SK-N-SH (cell line): Measurements from ENCODE around the gene RPP14.

Source experiments
- CTCF ChIP-seq: fragments of 200-600 bp; sonication (generic); IDR thresholded peaks from 2 replicates; pipeline ENCODE4 v1.6.1; 2017; ENCODE audit warnings: antibody characterized with exemption, mild to moderate bottlenecking, moderate library complexity
- EZH2phosphoT487 ChIP-seq: fragments of 200-600 bp; sonication (generic); IDR thresholded peaks from 2 replicates; pipeline ENCODE4 v1.6.1; 2017; ENCODE audit warnings: low read depth, mixed run types, mild to moderate bottlenecking, antibody characterized with exemption, moderate library complexity, borderline replicate concordance
- JUND ChIP-seq: IDR thresholded peaks from 2 replicates; pipeline ENCODE4 v1.4.0; 2012
- MAX ChIP-seq: IDR thresholded peaks from 2 replicates; pipeline ENCODE4 v1.4.0; 2012; ENCODE audit warnings: low read depth
- MXI1 ChIP-seq: IDR thresholded peaks from 2 replicates; pipeline ENCODE4 v1.6.1; 2012; ENCODE audit warnings: mild to moderate bottlenecking, low read depth, low read length, improper control_type of control experiment
- POLR2AphosphoS5 ChIP-seq: IDR thresholded peaks from 2 replicates; pipeline ENCODE4 v1.6.1; 2012; ENCODE audit warnings: low read depth, low read length

GRCh38 chr3:58346368-58346767 is 40.3 kb downstream of the RPP14 start:
- no peak for TF ChIP-seq CTCF
- no peak for TF ChIP-seq POLR2AphosphoS5
- no peak for TF ChIP-seq JUND
- no peak for TF ChIP-seq EZH2phosphoT487
- TF ChIP-seq MAX, result no peak
- TF ChIP-seq MXI1, result no peak
